WERI-Rb-1 (cell line): ENCODE results near the gene KSR1.
"Not testable (repeated sequence)": the region's sequence is repeated elsewhere in the genome, so short reads cannot be mapped to it uniquely, and the experiment has no call there.

Experiments
- DNase-seq: peaks from one replicate; pipeline ENCODE4 v3.0.0-alpha.2; 2020
- H3K27ac ChIP-seq: fragments of 250-450 bp; sonication (Bioruptor Pico); 2 replicates; pipeline ENCODE4 v1.5.1; 2020; ENCODE audit warnings: mild to moderate bottlenecking, moderate library complexity
- H3K27me3 ChIP-seq: fragments of 250-450 bp; sonication (Bioruptor Pico); 2 replicates; pipeline ENCODE4 v1.5.1; 2021; ENCODE audit warnings: mild to moderate bottlenecking, low read depth, moderate library complexity; ENCODE audit not compliant: insufficient read depth, severe bottlenecking
- H3K36me3 ChIP-seq: fragments of 250-450 bp; sonication (Bioruptor Pico); 2 replicates; pipeline ENCODE4 v1.5.1; 2020; ENCODE audit warnings: mild to moderate bottlenecking, moderate library complexity
- H3K4me3 ChIP-seq: 2 replicates; pipeline ENCODE4 v1.5.1; 2011; ENCODE audit warnings: low read depth, mild to moderate bottlenecking, control low read depth, low read length
- H3K9me3 ChIP-seq: fragments of 250-450 bp; sonication (Bioruptor Pico); 2 replicates; pipeline ENCODE4 v1.5.1; 2021; ENCODE audit warnings: mild to moderate bottlenecking, moderate library complexity; ENCODE audit not compliant: severe bottlenecking
- TF ChIP-seq, protein P1 (sequence below): IDR thresholded peaks from 2 replicates; pipeline ENCODE4 v1.5.1; 2011; ENCODE audit warnings: low read depth, mild to moderate bottlenecking, control low read depth, inconsistent platforms, low read length

Gene KSR1

DNA sequence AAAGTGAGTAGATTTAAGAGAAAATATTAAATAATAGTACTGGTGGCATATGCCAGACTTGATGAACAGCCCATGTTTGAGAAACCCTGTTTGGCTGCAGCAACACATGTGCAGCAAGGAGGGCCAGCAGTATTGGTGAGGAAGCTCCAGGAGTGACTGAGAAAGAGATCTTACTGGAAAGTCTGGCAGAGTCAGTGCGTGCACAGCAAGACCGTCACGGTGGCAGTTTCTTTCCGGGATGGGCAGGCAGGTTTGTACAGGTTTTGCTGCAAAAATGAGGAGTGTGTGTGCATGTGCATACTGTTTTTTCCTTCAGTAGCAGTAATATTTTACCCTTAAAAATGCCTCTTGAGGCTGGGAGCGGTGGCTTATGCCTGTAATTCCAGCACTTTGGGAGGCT is 41.4 kb downstream of the KSR1 start:
- Histone ChIP-seq H3K9me3 (peaks cover 9% of the 10 kb centered on the region), H3K27me3 (no peaks in the 10 kb centered on the region), H3K36me3 (peaks cover 8% of the 10 kb centered on the region), H3K27ac (peak overlapping the region; percentile 94), H3K4me3 (no peak overlapping the region)
- TF ChIP-seq, protein P1, sequence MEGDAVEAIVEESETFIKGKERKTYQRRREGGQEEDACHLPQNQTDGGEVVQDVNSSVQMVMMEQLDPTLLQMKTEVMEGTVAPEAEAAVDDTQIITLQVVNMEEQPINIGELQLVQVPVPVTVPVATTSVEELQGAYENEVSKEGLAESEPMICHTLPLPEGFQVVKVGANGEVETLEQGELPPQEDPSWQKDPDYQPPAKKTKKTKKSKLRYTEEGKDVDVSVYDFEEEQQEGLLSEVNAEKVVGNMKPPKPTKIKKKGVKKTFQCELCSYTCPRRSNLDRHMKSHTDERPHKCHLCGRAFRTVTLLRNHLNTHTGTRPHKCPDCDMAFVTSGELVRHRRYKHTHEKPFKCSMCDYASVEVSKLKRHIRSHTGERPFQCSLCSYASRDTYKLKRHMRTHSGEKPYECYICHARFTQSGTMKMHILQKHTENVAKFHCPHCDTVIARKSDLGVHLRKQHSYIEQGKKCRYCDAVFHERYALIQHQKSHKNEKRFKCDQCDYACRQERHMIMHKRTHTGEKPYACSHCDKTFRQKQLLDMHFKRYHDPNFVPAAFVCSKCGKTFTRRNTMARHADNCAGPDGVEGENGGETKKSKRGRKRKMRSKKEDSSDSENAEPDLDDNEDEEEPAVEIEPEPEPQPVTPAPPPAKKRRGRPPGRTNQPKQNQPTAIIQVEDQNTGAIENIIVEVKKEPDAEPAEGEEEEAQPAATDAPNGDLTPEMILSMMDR = no peak
- no peak for DNase-seq

GRCh38 chr17:27498615-27499309 is 42.5 kb downstream of the KSR1 start:
- H3K27me3 ChIP-seq = no peaks in the 10 kb centered on the region
- TF ChIP-seq, protein P1 = no peak
- no peak overlapping the region for H3K4me3 ChIP-seq
- H3K36me3 ChIP-seq = peaks cover 8% of the 10 kb centered on the region
- H3K27ac ChIP-seq = no peak overlapping the region
- no peak for DNase-seq
- H3K9me3 ChIP-seq = peaks cover 9% of the 10 kb centered on the region

- H3K9me3 ChIP-seq = peaks cover 9% of the 10 kb centered on the region
- no peak overlapping the region for H3K4me3 ChIP-seq
- DNase-seq = no peak
- TF ChIP-seq, protein P1 = no peak
- peaks cover 8% of the 10 kb centered on the region for H3K36me3 ChIP-seq
- no peak overlapping the region for H3K27ac ChIP-seq
- H3K27me3 ChIP-seq = no peaks in the 10 kb centered on the region
Observed at GRCh38 chr17:27499451-27500265, 43.4 kb downstream of the KSR1 start.

- H3K27ac ChIP-seq, H3K36me3 ChIP-seq, H3K27me3 ChIP-seq, H3K9me3 ChIP-seq, DNase-seq, H3K4me3 ChIP-seq: not testable (repeated sequence)
Observed at GRCh38 chr17:27501338-27501737, 45.1 kb downstream of the KSR1 start.

- H3K4me3 ChIP-seq = no peak overlapping the region
- DNase-seq = no peak
- TF ChIP-seq, protein P1 = no peak
- H3K27ac ChIP-seq = no peak overlapping the region
- peaks cover 8% of the 10 kb centered on the region for H3K36me3 ChIP-seq
- no peaks in the 10 kb centered on the region for H3K27me3 ChIP-seq
- peaks cover 9% of the 10 kb centered on the region for H3K9me3 ChIP-seq
Observed at GRCh38 chr17:27502526-27503324, 46.5 kb downstream of the KSR1 start.

DNA sequence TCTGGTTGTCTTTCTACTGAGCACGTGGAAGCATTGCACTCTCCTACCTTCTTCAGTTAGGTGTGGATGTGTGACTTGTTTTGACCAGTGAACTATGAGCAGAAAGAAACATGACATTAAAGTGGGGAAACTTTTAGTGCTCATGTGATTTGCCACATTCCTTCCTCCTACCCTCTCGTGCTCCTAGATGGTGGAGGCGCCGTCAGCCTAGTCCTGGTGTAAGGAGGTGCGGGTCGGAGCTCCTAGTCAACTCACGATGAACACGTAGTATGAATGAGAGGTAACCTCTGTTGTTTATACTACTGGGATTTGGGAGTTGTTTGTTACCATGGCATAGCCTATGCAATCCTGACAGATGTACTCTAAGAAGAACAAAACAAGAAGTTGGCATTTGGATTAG is 47.4 kb downstream of the KSR1 start:
- H3K27ac ChIP-seq = peak overlapping the region; percentile 8
- TF ChIP-seq, protein P1 = no peak
- DNase-seq = no peak
- H3K9me3 ChIP-seq = peaks cover 9% of the 10 kb centered on the region
- H3K4me3 ChIP-seq = no peak overlapping the region
- H3K27me3 ChIP-seq = no peaks in the 10 kb centered on the region
- H3K36me3 ChIP-seq = peaks cover 8% of the 10 kb centered on the region
